NCI-H128 (cell line): ENCODE measurements around the gene FNDC3B.

Source experiments
- DNase-seq: peaks from one replicate; lab custom pipeline; 2025; ENCODE audit not compliant: unreplicated experiment; lab: John Stamatoyannopoulos, UW

Gene FNDC3B

GRCh38 chr3:172071780-172072330, 32.5 kb downstream of the FNDC3B start:
- DNase-seq = no peak

- no peak for DNase-seq
Observed at GRCh38 chr3:172072543-172072942, 33.2 kb downstream of the FNDC3B start.

GRCh38 chr3:172073262-172073915, 34.0 kb downstream of the FNDC3B start:
- no peak for DNase-seq

GRCh38 chr3:172074032-172074431, 34.7 kb downstream of the FNDC3B start:
- DNase-seq = no peak

GRCh38 chr3:172074586-172074985, 35.2 kb downstream of the FNDC3B start:
- DNase-seq = no peak

GRCh38 chr3:172076212-172076611, 36.8 kb downstream of the FNDC3B start:
- no peak for DNase-seq

GRCh38 chr3:172077197-172077757, 37.9 kb downstream of the FNDC3B start:
- DNase-seq = no peak

GRCh38 chr3:172078244-172078643, 38.9 kb downstream of the FNDC3B start:
- DNase-seq = no peak

GRCh38 chr3:172078721-172079120, 39.3 kb downstream of the FNDC3B start:
- DNase-seq = no peak

GRCh38 chr3:172079326-172079976, 40.1 kb downstream of the FNDC3B start:
- DNase-seq = no peak

- no peak for DNase-seq
Observed at GRCh38 chr3:172080503-172080902, 41.1 kb downstream of the FNDC3B start.

GRCh38 chr3:172082269-172082668, 42.9 kb downstream of the FNDC3B start:
- no peak for DNase-seq

GRCh38 chr3:172082820-172083513, 43.6 kb downstream of the FNDC3B start:
- no peak for DNase-seq

GRCh38 chr3:172083995-172084409, 44.6 kb downstream of the FNDC3B start:
- no peak for DNase-seq

- no peak for DNase-seq
Observed at GRCh38 chr3:172084871-172085556, 45.6 kb downstream of the FNDC3B start.

GRCh38 chr3:172085557-172085895, 46.1 kb downstream of the FNDC3B start:
- no peak for DNase-seq

- no peak for DNase-seq
Observed at GRCh38 chr3:172086071-172086470, 46.7 kb downstream of the FNDC3B start.

- DNase-seq = no peak
Observed at GRCh38 chr3:172087198-172087597, 47.8 kb downstream of the FNDC3B start.

GRCh38 chr3:172087602-172088580, 48.5 kb downstream of the FNDC3B start:
- DNase-seq = no peak

- DNase-seq = no peak
Observed at GRCh38 chr3:172089250-172089649, 49.9 kb downstream of the FNDC3B start.
